Astrocyte (in vitro differentiated cells and primary cell): ENCODE results near the gene SLC29A3. TPM values are rescaled to one million over a fixed set of nuclear protein-coding genes. Genes with fewer than 3 reads are reported as not detected.

Experiments
- DNase-seq: peaks from one replicate; pipeline ENCODE4 v3.0.0-alpha.2; 2010; ENCODE audit warnings: low read depth
- FAIRE-seq: peaks from 2 replicates; lab custom pipeline; 2011; peaks lifted over from hg19 to GRCh38; lab: Jason Lieb, UNC
- H2AFZ ChIP-seq: 2 replicates; pipeline ENCODE4 v1.6.0; 2012; ENCODE audit warnings: low read depth, low read length, inconsistent platforms
- H3K27ac ChIP-seq: 2 replicates; pipeline ENCODE4 v1.5.1; 2011; ENCODE audit warnings: low read depth, low read length, inconsistent platforms
- H3K27me3 ChIP-seq: 2 replicates; pipeline ENCODE4 v1.6.0; 2011; ENCODE audit warnings: low read length, inconsistent platforms; ENCODE audit not compliant: insufficient read depth
- H3K36me3 ChIP-seq: 2 replicates; pipeline ENCODE4 v1.5.1; 2011; ENCODE audit warnings: low read length, inconsistent platforms; ENCODE audit not compliant: insufficient read depth
- H3K4me1 ChIP-seq: 2 replicates; pipeline ENCODE4 v1.5.1; 2011; ENCODE audit warnings: low read length, inconsistent platforms; ENCODE audit not compliant: insufficient read depth
- H3K4me2 ChIP-seq: 2 replicates; pipeline ENCODE4 v1.6.0; 2012; ENCODE audit warnings: low read length, inconsistent platforms
- H3K4me3 ChIP-seq: 2 replicates; pipeline ENCODE4 v1.5.1; 2011; ENCODE audit warnings: low read depth, mild to moderate bottlenecking, low read length, inconsistent platforms; ENCODE audit not compliant: insufficient read depth
- H3K79me2 ChIP-seq: 2 replicates; pipeline ENCODE4 v1.6.0; 2012; ENCODE audit warnings: mild to moderate bottlenecking, low read length, inconsistent platforms; ENCODE audit not compliant: insufficient read depth
- H3K9ac ChIP-seq: 2 replicates; pipeline ENCODE4 v1.6.0; 2012; ENCODE audit warnings: mild to moderate bottlenecking, low read length, inconsistent platforms
- H3K9me3 ChIP-seq: 2 replicates; pipeline ENCODE4 v1.5.1; 2012; ENCODE audit warnings: low read depth, mild to moderate bottlenecking, low read length, inconsistent platforms; ENCODE audit not compliant: insufficient read depth
- H4K20me1 ChIP-seq: 2 replicates; pipeline ENCODE4 v1.6.0; 2012; ENCODE audit warnings: low read length, inconsistent platforms; ENCODE audit not compliant: insufficient read depth
- H3K27ac Mint-ChIP-seq: one replicate; pipeline ENCODE4 v1.8.0; 2021; ENCODE audit warnings: mild to moderate bottlenecking, mixed read lengths; ENCODE audit not compliant: unreplicated experiment
- H3K27me3 Mint-ChIP-seq: one replicate; pipeline ENCODE4 v1.8.0; 2021; ENCODE audit warnings: low read depth, mixed read lengths; ENCODE audit not compliant: unreplicated experiment
- H3K36me3 Mint-ChIP-seq: one replicate; pipeline ENCODE4 v1.8.0; 2021; ENCODE audit warnings: low read depth, mixed read lengths; ENCODE audit not compliant: unreplicated experiment
- H3K4me1 Mint-ChIP-seq: one replicate; pipeline ENCODE4 v1.8.0; 2021; ENCODE audit warnings: low read depth, mixed read lengths; ENCODE audit not compliant: unreplicated experiment
- H3K4me3 Mint-ChIP-seq: one replicate; pipeline ENCODE4 v1.8.0; 2021; ENCODE audit warnings: mild to moderate bottlenecking, moderate library complexity, mixed read lengths; ENCODE audit not compliant: unreplicated experiment
- H3K9me3 Mint-ChIP-seq: one replicate; pipeline ENCODE4 v1.8.0; 2021; ENCODE audit warnings: mild to moderate bottlenecking, mixed read lengths; ENCODE audit not compliant: unreplicated experiment
- CTCF ChIP-seq: IDR thresholded peaks from 2 replicates; pipeline ENCODE4 v1.5.1; 2011; ENCODE audit warnings: low read depth, mild to moderate bottlenecking, inconsistent platforms, low read length, moderate library complexity; ENCODE audit not compliant: insufficient read depth
- EZH2 ChIP-seq: IDR thresholded peaks from 2 replicates; pipeline ENCODE4 v1.6.1; 2012; ENCODE audit warnings: mild to moderate bottlenecking, low read length, inconsistent platforms; ENCODE audit not compliant: insufficient read depth
- total RNA-seq: library from RNA; stranded (reverse); gene quantifications from 2 replicates; pipeline ENCODE4 v1.2.1, GENCODE V29; 2021

Gene SLC29A3
- total RNA-seq, 1 donor from 2014 or later, result 3.4 TPM

GRCh38 chr10:71394926-71395562 is 76.0 kb downstream of the SLC29A3 start:
- DNase-seq (no peak), FAIRE-seq (no peak)
- Histone ChIP-seq H3K9ac (no peak overlapping the region), H3K4me2 (no peak overlapping the region), H2AFZ (no peak overlapping the region), H4K20me1 (peaks cover 4% of the 10 kb centered on the region), H3K9me3 (no peaks in the 10 kb centered on the region), H3K27me3 (peaks cover 66% of the 10 kb centered on the region), H3K79me2 (no peaks in the 10 kb centered on the region), H3K27ac (no peak overlapping the region), H3K4me1 (peaks cover 6% of the 10 kb centered on the region), H3K4me3 (no peak overlapping the region), H3K36me3 (no peaks in the 10 kb centered on the region)
- H3K27me3 Mint-ChIP-seq, result peaks cover 84% of the 10 kb centered on the region
- no peaks in the 10 kb centered on the region for H3K9me3 Mint-ChIP-seq
- H3K36me3 Mint-ChIP-seq, result no peaks in the 10 kb centered on the region
- TF ChIP-seq CTCF (no peak), EZH2 (no peak)
- no peak overlapping the region for H3K4me3 Mint-ChIP-seq
- H3K4me1 Mint-ChIP-seq, result peaks cover 2% of the 10 kb centered on the region
- H3K27ac Mint-ChIP-seq, result no peak overlapping the region

DNA sequence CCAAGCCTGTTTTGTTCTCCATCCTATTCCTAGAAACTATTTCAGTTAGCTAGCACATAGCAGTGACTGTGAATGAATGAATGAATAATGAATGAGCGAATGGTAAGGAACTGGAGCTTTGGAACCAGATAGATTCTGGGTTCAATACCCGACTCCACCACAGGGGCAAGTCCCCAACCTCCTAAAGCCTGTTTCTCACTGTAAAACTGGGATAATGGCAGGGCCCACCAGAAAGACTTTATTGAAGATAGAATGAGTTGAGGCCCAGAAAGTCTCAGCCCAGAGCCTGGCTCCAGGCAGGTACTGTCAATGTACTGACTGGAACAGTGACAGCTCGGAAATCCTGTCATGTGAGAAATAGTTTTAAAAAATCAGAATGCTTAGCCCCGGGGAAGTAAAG is 76.6 kb downstream of the SLC29A3 start:
- H3K27me3 ChIP-seq, result peaks cover 64% of the 10 kb centered on the region
- H3K36me3 Mint-ChIP-seq, result no peaks in the 10 kb centered on the region
- no peak overlapping the region for H3K27ac Mint-ChIP-seq
- no peak overlapping the region for H3K9ac ChIP-seq
- no peak overlapping the region for H3K4me2 ChIP-seq
- peaks cover 4% of the 10 kb centered on the region for H4K20me1 ChIP-seq
- peaks cover 6% of the 10 kb centered on the region for H3K4me1 ChIP-seq
- no peak overlapping the region for H3K4me3 Mint-ChIP-seq
- no peaks in the 10 kb centered on the region for H3K79me2 ChIP-seq
- TF ChIP-seq EZH2 (no peak), CTCF (peak; percentile 14)
- no peaks in the 10 kb centered on the region for H3K36me3 ChIP-seq
- FAIRE-seq (no peak), DNase-seq (no peak)
- no peaks in the 10 kb centered on the region for H3K9me3 Mint-ChIP-seq
- H3K27ac ChIP-seq, result no peak overlapping the region
- H3K9me3 ChIP-seq, result no peaks in the 10 kb centered on the region
- peaks cover 86% of the 10 kb centered on the region for H3K27me3 Mint-ChIP-seq
- no peak overlapping the region for H2AFZ ChIP-seq
- H3K4me3 ChIP-seq, result no peak overlapping the region
- H3K4me1 Mint-ChIP-seq, result peaks cover 2% of the 10 kb centered on the region

- peaks cover 4% of the 10 kb centered on the region for H4K20me1 ChIP-seq
- H3K27me3 Mint-ChIP-seq, result peaks cover 85% of the 10 kb centered on the region
These were observed 77.1 kb downstream of the SLC29A3 start for GRCh38 chr10:71396084-71396710.

More at GRCh38 chr10:71396084-71396710, 77.1 kb downstream of the SLC29A3 start:
- no peak for TF ChIP-seq CTCF
- no peak for TF ChIP-seq EZH2
- Histone ChIP-seq H3K36me3 (no peaks in the 10 kb centered on the region), H3K4me1 (peaks cover 6% of the 10 kb centered on the region), H3K27ac (no peak overlapping the region), H2AFZ (peak overlapping the region; percentile 66), H3K27me3 (peaks cover 62% of the 10 kb centered on the region), H3K79me2 (no peaks in the 10 kb centered on the region), H3K9ac (no peak overlapping the region), H3K4me3 (no peak overlapping the region), H3K9me3 (no peaks in the 10 kb centered on the region), H3K4me2 (peak overlapping the region; percentile 75)
- Mint-ChIP-seq H3K4me1 (peaks cover 2% of the 10 kb centered on the region), H3K27ac (no peak overlapping the region), H3K9me3 (no peaks in the 10 kb centered on the region), H3K36me3 (no peaks in the 10 kb centered on the region), H3K4me3 (peak overlapping the region; percentile 40)
- FAIRE-seq (no peak), DNase-seq (peak; percentile 14)
